Measurements from ENCODE around the gene PRUNE1. TPM values are rescaled to one million over a fixed set of nuclear protein-coding genes. Genes with fewer than 3 reads are reported as not detected.

PRUNE1 gene
- total RNA-seq, 1 donor from 2014 or later: 11.4 TPM

DNA sequence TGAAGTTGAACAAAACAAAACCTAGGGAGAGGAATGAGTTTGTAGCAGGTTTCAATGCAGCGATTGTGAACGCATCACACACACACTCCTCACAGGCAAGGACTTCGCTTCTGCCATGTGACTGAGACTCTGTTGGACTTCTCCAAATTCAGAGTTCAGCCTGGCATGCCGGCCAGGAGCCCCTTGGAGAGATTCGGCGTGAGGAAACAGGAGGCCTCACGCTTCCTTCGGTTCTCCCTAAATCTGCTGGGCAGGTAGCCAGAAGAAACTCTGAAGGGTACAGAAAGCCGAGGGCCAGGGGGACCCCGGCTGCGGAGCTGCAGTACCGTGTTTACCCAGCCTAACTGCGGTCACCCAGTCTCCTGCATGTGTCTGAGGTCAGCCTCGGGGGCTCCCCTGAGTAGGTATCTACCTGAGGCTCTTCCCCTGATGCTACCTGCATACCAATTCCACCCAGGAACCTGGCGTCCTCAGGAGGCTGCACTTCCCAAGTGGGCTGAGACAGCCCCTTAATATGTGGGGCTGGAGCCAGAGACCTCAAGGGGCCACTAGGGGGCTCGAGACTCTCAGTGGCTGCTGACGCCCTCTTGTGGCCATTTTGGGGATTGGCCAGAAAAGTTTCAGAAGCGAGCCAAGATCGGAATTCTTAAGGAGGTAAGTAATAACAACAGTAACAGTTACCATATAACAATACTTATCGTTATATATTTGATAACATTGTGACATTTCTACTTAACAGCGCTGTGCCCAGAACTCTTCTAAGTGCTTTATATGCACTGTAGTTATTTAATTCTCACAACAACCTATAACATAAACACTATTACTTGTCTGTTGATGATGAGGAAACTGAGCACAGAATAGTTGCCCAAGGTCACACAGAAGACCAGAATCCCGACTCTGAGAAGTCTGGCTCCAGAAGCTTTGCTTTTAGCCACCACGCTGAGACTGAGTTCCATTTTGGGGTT is 28.9 kb upstream of the PRUNE1 start:
- DNase-seq: peak; percentile 78

DNA sequence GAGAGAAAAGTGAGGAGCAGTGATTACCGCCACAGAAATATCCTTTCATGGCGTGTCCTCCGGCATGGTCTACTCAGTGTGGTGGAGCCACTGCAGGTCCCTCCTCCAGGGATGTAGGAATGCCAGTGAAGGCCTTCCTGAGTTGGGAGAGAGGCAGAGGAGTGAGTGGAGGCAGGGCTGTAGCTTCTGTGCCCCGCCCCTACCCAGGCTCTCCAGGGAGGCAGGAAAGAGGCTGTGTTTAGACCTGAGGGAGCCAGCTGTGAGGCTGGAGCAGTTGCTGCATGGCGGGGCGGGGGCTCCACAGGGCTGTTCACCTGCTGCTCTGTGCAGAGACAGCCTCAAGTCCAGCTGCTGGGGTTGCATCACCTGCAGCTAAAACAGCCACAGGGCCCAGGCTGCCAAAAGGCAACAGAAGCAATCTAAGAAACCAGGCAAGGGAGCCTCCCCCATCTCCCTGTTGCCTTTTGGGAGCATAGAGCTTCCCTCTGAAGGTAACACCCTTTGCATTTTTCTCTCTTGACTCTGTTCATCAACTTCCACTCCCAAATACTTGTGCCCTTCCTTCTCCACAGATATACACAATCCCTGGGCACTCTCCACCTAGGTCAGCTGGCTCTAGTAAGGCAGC is 27.0 kb upstream of the PRUNE1 start:
- DNase-seq: no peak

DNA sequence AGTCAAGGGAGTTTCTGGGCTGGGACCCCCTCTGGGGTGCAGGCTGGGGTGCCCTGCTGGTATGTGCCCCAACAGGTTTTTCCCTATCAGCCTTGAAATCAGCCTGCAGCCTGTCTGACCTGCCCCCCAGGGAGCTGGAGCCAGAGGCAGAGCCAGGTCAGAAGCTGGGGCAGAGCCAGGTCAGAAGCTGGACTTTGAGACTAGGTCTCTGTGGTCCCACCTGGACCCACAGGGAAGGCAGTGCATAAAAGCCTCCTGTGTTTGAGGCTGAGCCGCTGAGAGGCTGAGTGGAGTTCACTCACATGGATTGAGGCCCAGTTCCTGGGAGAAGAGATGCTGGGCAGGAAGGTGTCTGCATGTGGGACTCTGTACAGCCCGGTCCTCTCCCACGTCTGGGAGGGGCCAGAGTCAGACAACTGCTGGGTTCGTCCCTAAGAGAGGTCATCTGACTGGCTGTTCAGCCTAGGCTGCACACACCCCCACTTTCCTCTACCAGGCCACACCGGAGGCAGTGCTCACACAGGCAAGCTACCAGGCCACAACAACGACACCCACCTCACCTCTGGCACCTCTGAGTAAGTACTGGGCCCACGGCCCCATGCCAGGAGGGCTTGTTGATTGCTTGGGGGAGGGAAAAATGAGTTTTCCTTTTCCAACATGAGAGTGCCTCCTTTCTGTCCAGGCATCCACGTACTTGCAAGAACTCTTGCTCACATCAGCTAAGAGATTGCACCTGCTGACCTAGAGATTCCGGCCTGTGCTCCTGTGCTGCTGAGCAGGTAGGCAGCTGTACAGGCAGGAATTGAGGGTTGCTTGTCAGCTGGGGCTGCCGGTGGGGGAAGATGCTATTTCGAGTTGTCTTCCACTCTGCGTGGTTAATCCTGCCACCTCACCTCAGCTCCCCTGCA is 26.2 kb upstream of the PRUNE1 start, which contains the start of gene ANXA9:
TSS of gene ANXA9 (plus strand) at position 488 of the 908 bp plus-strand sequence. CDS start 814 bp downstream, outside the sequence.
- no peak for DNase-seq

DNA sequence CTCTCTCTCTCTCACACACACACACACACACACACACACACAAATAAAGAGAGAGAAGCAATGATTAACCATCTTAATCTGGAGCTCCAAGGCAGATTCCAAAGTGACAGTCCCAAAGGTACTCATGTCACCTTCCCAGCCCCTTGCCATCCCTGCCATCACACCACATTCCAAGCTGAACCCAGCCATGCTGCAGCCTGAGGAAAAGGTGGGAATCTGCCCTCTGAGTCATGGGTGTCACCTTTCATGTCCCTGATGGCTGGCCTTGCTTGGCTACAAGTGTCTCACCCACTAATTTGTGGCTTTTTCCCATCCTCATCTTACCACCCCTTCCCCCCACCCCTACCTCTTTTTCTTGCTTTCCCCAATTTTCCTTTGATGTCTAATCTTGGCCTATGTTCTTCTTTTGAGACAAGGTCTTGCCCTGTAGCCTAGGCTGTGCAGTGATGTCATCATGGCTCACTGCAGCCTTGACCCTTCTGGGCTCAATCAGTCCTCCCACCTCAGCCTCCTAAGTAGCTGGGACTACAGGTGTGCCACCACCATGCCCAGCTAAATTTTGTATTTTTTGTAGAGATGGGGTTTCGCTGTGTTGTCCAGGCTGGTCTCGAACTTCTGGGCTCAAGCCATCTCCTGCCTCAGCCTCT is 22.9 kb upstream of the PRUNE1 start:
- no peak for DNase-seq

DNA sequence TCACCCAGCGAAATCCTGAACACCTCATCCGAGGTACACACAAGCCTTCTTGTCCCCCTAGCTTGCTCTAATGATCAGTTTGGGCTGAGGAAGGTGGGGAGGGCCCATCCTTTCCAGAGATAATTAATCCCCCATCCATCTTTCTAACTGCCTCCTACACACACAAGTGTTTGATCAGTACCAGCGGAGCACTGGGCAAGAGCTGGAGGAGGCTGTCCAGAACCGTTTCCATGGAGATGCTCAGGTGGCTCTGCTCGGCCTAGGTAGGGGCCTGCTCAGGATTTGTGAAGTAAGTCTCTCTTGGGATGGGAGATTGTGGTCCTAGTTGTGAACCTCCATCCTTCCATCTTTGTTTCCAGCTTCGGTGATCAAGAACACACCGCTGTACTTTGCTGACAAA is 20.3 kb upstream of the PRUNE1 start:
- DNase-seq: no peak

DNA sequence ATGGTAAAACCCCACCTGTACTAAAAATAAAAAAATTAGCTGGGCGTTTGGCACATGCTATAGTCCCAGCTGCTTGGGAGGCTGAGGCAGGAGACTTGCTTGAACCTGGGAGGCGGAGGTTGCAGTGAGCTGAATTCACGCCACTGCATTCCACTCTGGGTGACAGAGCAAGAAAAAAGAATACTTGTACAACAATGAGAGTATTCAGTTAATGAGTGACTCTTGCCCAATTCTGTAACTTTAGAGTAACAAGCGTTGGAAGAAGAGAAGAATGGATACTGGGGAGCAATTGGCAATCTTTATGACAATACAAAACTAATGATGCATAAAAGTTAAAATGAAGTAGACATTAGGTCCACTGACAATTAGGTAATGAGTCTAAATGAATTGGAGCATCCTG is 15.6 kb upstream of the PRUNE1 start:
- DNase-seq: no peak

DNA sequence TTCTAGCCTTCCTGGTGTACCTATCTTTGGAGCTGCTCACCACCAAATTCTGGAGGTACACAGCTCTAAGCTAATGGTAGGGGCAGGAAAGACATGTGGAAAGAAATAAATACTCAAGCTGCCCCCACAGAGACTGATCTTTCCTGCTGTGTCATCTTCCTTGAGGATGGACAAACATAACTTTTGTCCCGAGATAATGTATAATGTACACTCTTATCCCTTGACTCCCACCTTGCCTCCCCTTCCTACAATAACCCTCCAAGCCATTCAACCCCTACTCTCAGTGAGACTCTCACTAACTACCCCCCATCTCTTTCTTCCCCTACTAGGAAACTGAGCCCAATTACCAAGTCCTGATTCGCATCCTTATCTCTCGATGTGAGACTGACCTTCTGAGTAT is 14.0 kb upstream of the PRUNE1 start:
- DNase-seq: no peak

DNA sequence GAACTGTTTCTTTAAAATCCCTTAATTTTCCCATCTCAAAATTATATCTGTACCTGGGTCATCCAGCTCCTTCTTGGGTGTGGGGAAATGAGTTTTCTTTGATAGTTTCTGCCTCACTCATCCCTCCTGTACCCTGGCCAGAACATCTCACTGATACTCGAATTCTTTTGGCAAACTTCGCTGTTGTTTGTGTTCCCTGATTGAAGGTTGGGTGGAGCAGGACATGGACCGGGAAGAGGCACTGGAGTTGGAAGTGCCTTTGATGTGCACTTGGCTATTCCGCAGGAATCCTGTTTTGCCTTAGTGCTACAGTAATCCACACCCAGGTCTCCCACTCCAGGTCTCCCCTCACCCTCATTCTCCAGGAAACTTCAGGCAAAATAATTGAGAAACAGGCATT is 12.8 kb upstream of the PRUNE1 start:
- no peak for DNase-seq

DNA sequence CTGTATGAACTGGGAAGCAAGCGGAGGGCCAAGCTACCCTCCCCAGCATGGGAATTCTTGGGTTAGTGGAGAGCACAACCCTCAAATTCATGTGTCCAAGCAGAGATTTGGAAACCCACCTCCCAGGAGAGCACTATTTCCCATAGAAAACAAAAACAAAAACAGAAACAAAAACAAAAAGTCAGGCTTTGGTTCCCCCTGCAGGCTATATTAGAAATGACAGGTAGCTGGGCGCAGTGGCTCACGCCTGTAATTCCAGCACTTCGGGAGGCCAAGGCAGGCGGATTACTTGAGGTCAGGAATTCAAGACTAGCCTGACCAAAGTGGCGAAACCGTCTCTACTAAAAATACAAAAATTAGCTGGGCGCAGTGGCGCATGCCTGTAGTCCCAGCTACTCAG is 12.4 kb upstream of the PRUNE1 start:
- peak; percentile 55 for DNase-seq

DNA sequence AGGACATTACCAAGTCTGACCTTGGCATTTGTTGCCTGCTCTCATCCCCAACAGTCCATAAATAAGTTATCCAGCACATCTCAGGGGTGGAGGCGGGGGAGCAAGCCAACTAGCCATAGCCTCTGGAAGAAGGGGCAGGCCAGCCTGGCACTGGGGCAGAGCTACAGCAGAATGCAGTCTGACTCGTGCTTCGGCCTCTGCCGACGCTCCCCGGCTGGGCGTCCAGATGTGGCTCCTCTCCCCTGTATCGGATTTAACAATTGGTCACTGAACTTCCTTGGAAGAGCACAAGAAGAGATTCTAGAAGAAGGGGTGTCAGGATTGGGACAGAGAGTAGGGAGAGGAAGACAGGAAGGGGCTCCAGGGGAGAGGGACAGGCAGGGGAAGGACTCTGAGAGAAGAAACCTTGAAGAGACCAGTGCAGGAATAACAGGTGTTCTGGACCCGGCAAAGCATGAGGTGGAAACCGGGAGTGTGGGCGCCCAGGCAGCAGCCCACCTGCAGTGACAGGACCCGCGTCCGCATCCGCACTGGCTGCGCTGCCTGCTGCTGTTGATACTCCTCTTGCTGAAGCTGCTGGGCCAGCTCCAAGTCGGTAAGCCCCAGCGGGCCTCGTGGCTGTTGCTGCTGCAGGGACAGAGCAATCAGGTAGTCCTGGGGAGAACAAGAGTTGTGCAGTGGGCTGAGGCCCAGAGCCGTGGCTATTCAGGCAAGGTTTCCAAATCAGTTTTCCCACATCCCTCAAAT is 10.9 kb upstream of the PRUNE1 start:
- DNase-seq: no peak

DNA sequence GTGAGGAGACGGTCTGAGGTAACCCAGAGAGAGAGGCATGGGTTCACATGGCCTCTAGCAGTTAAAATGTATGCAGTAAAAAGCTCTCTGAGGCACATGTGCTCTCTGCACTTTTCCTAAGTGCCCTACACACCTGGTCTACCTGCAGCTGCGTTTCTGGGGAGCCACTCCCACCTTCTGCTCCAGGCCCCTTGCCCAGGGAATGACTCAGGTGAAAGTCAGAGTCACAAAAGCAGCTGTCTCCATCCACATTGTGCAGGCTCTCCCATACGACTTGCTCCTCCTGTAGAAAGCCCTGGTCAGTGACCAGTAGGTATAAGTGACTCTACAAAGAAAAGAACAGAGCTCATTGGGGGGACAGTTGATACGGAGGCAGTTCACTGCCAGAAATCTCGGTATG is 10.3 kb upstream of the PRUNE1 start:
- DNase-seq: no peak

DNA sequence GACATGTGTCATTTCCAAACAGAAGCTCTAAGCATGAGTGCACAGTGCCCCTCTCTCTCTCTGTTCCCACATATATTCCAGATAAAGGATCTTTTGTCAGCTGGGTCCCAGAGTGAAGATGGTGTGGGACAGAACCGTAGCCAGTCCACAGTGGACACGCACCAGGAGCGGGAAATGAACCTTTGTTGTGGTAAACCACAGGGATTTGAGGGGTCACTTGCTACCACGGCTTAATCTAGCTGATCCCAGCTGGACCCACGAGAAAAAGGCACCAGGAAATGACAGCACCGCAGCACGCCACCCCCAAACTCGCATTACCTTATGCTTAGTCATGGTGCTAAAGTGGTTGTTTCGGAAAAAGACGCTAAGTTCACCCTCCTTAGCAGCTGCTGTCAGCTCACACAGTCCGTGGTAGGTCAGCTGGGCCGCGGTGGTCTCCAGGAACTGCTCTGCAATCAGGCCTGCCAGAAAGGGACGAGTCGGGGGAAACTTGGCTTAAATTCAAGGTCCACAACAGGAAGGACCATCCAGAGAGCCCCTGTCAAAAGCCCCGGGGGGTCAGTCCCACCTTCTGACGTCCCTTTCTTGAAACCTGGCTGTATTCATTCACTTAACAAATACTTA is 9.1 kb upstream of the PRUNE1 start:
- DNase-seq: no peak

DNA sequence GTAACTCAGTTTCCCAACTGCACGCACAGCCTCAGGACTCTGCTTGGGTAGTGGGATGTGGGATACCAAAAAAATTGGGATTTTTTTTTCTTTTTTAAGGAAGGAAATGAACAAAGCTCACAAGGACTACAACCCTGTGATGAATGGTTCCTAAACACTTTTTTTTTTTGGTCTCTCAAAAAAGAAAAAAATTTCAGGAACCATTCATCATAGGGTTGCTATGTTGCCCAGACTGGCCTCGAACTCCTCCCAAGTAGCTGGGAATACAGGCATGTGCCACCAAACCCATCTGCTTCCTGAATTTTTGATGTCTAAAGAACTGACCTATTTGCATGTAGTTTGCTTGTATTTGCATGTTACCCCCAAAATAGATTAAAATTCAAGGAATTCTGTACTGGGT is 8.3 kb upstream of the PRUNE1 start:
- no peak for DNase-seq

DNA sequence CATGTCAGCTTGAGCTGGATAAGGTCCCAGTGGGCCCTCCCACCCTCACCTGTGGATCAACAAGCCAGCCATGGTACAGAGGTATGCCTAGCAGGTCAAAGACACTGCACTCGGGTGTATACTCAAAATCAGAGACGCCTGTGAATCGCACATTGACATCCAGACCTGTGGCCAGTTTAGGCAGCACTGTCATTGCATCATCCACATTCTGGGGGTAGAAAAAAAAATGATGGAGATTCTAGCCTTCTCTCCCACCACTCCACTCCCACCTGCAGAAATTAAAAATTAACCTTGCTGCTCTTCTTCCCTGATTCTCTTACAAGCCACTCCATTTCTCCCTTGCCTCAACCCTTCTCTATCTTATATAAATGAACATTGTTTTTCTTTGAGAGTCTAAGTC is 7.8 kb upstream of the PRUNE1 start:
- no peak for DNase-seq

DNA sequence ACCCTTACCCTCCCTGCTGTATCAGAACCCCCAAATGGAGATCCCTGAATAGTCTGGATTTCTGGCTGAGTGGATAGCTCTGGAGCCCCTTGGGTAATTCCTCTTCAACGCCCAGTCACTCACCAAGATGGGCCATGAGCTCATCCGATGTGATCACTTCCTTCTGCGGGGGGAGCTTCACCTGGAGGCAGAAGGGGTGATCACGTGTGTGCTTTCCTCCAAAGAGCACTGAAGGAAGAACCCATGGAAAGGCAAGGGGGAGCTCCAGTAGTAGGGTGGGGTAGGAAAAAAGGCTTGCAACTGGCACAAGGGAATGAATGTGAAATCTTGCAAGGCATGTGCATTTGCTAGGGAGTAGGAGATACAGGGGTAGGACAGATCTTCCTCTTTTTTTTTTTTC is 6.6 kb upstream of the PRUNE1 start:
- DNase-seq: no peak

DNA sequence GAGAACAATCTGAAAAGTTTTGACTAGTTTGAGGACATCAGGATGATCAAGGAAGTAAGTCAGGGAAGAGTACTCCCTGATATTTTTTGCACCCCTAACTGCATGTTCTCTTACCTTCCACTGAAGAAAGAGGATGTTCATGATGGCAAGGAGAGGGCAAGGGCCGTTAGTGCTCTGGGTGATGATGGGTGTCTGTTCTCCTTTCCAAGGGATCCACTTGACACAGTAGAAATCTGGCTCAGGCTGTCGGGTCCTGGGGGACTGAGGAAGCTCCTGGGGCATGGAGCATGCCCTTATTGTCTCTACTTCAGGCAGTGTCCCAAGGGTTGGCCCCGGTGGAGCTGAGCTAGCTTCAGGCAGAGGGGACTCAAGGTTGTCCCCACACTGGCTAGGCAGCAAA is 6.2 kb upstream of the PRUNE1 start:
- DNase-seq: no peak

DNA sequence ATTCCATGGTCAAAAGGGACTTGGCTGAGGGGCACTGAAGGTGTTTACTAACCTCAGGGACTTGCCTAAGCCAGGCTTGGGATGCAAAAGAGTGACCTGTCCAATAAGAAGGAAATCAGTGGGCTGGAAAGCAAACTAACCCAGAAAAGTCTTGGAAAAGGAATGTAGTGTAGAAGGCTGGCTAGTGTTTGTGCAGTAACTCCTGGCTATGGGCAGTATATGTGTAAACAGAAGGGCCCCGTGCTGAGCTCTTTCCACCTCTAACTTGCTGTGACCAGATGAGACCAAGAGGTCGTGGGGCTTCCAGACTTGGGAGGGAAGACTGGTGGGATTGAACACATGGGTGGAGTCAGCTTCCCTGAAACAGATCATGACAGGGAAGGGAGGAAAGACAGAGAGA is 5.6 kb upstream of the PRUNE1 start:
- DNase-seq: no peak

DNA sequence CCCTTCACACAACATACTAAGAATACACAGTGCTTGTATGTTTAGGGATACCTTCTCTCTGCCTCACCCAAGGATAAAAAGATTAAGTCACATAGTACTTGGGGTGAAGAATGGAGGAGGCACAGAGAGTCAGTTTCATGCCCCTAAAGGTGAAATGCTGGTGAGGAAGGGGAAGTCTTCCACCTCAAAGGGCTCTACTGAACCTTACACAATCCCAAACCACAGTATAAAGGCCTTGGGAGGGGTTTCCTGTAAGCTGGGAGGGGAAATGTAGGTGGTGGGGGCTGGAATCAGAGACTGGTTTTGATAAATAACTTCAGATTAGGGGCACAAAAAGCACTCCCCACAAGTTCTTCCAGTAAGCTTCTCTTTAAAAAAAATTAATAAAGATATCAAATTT is 5.1 kb upstream of the PRUNE1 start:
- no peak for DNase-seq

DNA sequence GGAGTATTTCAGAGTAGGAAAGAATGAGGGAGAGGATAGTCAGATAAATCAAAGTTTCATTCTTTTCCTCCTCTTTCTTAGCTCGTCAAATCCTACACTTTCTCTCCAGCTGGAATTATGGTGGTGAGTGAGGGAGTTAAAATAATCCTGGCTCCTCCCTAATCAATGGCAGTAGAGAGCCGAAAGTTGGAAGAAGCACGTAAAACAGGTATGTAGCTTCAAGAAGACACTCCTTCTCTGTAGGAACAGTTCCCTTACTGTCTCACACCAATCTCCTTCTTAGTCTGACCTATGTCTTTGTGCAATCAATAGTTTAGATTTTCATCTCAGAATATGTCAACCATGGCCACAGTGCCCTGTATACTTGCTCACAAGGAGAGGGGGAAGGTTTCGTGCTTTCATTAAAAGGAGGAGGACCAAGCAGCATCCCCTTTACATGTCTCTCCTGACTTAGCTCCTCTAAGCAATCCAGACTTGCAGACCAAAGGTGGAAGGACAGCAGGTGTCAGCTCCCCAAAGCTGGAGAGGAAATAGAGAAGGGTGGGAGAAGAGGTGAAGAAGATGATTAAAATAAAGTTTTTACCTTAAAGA is 2.4 kb upstream of the PRUNE1 start:
- DNase-seq: peak; percentile 56

DNA sequence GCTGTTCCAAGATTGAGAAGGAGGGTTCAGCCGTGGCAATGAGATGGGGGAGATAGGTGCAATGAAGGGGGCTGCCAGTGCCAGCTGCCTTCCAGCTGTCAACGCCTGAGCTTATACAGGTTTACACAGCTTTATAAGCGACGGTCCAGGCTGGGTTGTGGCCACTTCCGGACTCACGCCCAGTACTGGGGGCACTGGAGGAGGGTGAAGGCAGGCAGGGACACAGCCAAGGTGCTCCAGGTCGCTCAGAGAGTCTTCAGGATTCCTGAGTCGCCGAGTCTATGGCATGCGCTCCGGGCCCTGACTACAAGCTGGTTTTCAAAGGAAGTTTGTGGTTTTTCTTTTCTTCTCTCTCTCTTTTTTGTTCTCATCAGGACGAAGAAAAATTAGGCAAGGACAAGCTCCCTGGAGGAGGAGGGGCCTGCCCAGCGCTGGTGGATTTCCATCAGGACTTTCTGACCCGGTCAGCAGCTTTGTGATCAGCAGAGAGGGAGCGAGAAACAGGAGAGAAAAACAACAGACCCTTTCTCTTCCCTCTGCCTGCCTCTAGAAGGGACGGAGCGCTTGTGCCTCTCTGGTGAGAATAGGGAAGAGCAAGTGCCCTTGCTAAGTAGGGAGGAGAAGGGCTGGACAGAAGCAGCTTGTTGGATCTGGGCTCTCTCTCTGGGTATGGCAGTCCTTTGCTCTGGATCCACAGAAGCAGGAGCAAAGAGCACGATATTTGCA is 1.8 kb upstream of the PRUNE1 start, which contains the start of gene MINDY1:
TSS of gene MINDY1 (minus strand) at position 576 of the 726 bp plus-strand sequence. CDS start 4,285 bp downstream, outside the sequence.
- peak; percentile 79 for DNase-seq

All from skin of body (tissue), 2 donors.